ENCODE results near the gene SLC37A3. TPM values are rescaled to one million over a fixed set of nuclear protein-coding genes. Genes with fewer than 3 reads are reported as not detected.
"Not testable (repeated sequence)": the region's sequence is repeated elsewhere in the genome, so short reads cannot be mapped to it uniquely, and the experiment has no call there.

The SLC37A3 gene
- total RNA-seq, 2 experiments from 2014 or later: 74.5 to 74.7 TPM

GRCh38 chr7:140320078-140320477 is 78.3 kb downstream of the SLC37A3 start:
- H3K4me1 Mint-ChIP-seq (ENCODE audit: low read depth): peaks cover 35% of the 10 kb centered on the region
- H3K4me3 Mint-ChIP-seq; H3K9me3 Mint-ChIP-seq; DNase-seq; POLR2A ChIA-PET; CTCF ChIA-PET; H3K36me3 Mint-ChIP-seq; H3K27me3 Mint-ChIP-seq; H3K27ac Mint-ChIP-seq; intact Hi-C loops (cut with micrococcal nuclease): not testable (repeated sequence)

GRCh38 chr7:140317999-140318398 is 80.3 kb downstream of the SLC37A3 start:
- H3K4me1 Mint-ChIP-seq (ENCODE audit: low read depth): peaks cover 35% of the 10 kb centered on the region
- peaks cover 1% of the 10 kb centered on the region for H3K9me3 Mint-ChIP-seq
- H3K36me3 Mint-ChIP-seq: peaks cover 11% of the 10 kb centered on the region
- intact Hi-C loops (cut with micrococcal nuclease): no loop called here
- ChIA-PET CTCF (interaction anchor here (0.5 kb wide), 1 partner anchor 298 kb away, joined by 3 read pairs; no protein-coding TSS in a partner anchor), POLR2A (interaction anchor here (1.2 kb wide), 1 partner anchor 174 kb away, joined by 3 read pairs; no protein-coding TSS in a partner anchor)
- no peak for DNase-seq
- H3K4me3 Mint-ChIP-seq: no peak overlapping the region
- H3K27ac Mint-ChIP-seq: no peak overlapping the region
- H3K27me3 Mint-ChIP-seq: no peaks in the 10 kb centered on the region

- peaks cover 35% of the 10 kb centered on the region for H3K4me1 Mint-ChIP-seq (ENCODE audit: low read depth)
- intact Hi-C loops (cut with micrococcal nuclease): no loop called here
- H3K9me3 Mint-ChIP-seq: peaks cover 5% of the 10 kb centered on the region
- no peaks in the 10 kb centered on the region for H3K27me3 Mint-ChIP-seq
- peak; percentile 29 for DNase-seq
- peaks cover 15% of the 10 kb centered on the region for H3K36me3 Mint-ChIP-seq
- peak overlapping the region; percentile 1 for H3K27ac Mint-ChIP-seq
- no peak overlapping the region for H3K4me3 Mint-ChIP-seq
- CTCF ChIA-PET: no interaction called here
- POLR2A ChIA-PET: interaction anchor here (1.2 kb wide), 1 partner anchor 173 kb away, joined by 3 read pairs; no protein-coding TSS in a partner anchor
These were observed 80.7 kb downstream of the SLC37A3 start for GRCh38 chr7:140317597-140317996.

GRCh38 chr7:140316165-140316661 is 82.1 kb downstream of the SLC37A3 start:
- intact Hi-C loops (cut with micrococcal nuclease): no loop called here
- ChIA-PET POLR2A (interaction anchor here (1.0 kb wide), 1 partner anchor 63 kb away, joined by 3 read pairs; no protein-coding TSS in a partner anchor), CTCF (interaction anchor here (1.4 kb wide), 1 partner anchor 11 kb away, joined by 3 read pairs; no protein-coding TSS in a partner anchor)
- DNase-seq: peak; percentile 57
- Mint-ChIP-seq H3K9me3 (peaks cover 16% of the 10 kb centered on the region), H3K36me3 (peaks cover 23% of the 10 kb centered on the region), H3K4me1 (ENCODE audit: low read depth) (peaks cover 35% of the 10 kb centered on the region), H3K27ac (peak overlapping the region; percentile 52), H3K27me3 (no peaks in the 10 kb centered on the region), H3K4me3 (no peak overlapping the region)

GRCh38 chr7:140315498-140316164 is 82.7 kb downstream of the SLC37A3 start:
- intact Hi-C loops (cut with micrococcal nuclease): no loop called here
- H3K27ac Mint-ChIP-seq: no peak overlapping the region
- peaks cover 23% of the 10 kb centered on the region for H3K36me3 Mint-ChIP-seq
- ChIA-PET POLR2A (interaction anchor here (1.0 kb wide), 1 partner anchor 63 kb away, joined by 3 read pairs; no protein-coding TSS in a partner anchor), CTCF (interaction anchor here (1.4 kb wide), 1 partner anchor 10 kb away, joined by 3 read pairs; no protein-coding TSS in a partner anchor)
- DNase-seq: no peak
- H3K4me1 Mint-ChIP-seq (ENCODE audit: low read depth): peaks cover 35% of the 10 kb centered on the region
- no peak overlapping the region for H3K4me3 Mint-ChIP-seq
- peaks cover 16% of the 10 kb centered on the region for H3K9me3 Mint-ChIP-seq
- no peaks in the 10 kb centered on the region for H3K27me3 Mint-ChIP-seq

- Mint-ChIP-seq H3K9me3 (peaks cover 16% of the 10 kb centered on the region), H3K27me3 (no peaks in the 10 kb centered on the region), H3K4me1 (ENCODE audit: low read depth) (peaks cover 33% of the 10 kb centered on the region), H3K4me3 (no peak overlapping the region), H3K27ac (no peak overlapping the region), H3K36me3 (peaks cover 23% of the 10 kb centered on the region)
- DNase-seq: no peak
- ChIA-PET CTCF (interaction anchor here (1.4 kb wide), 1 partner anchor 10 kb away, joined by 3 read pairs; no protein-coding TSS in a partner anchor), POLR2A (no interaction called here)
- intact Hi-C loops (cut with micrococcal nuclease): no loop called here
These were observed 83.5 kb downstream of the SLC37A3 start for GRCh38 chr7:140314573-140315480.

- DNase-seq: no peak
- ChIA-PET POLR2A (no interaction called here), CTCF (no interaction called here)
- no peaks in the 10 kb centered on the region for H3K27me3 Mint-ChIP-seq
- H3K27ac Mint-ChIP-seq: no peak overlapping the region
- intact Hi-C loops (cut with micrococcal nuclease): no loop called here
- no peak overlapping the region for H3K4me3 Mint-ChIP-seq
- H3K36me3 Mint-ChIP-seq: peaks cover 16% of the 10 kb centered on the region
- H3K9me3 Mint-ChIP-seq: peaks cover 16% of the 10 kb centered on the region
- peaks cover 16% of the 10 kb centered on the region for H3K4me1 Mint-ChIP-seq (ENCODE audit: low read depth)
These were observed 86.0 kb downstream of the SLC37A3 start for GRCh38 chr7:140312141-140312846.

- H3K27me3 Mint-ChIP-seq; DNase-seq; H3K27ac Mint-ChIP-seq; H3K4me3 Mint-ChIP-seq; H3K4me1 Mint-ChIP-seq (ENCODE audit: low read depth); POLR2A ChIA-PET; intact Hi-C loops (cut with micrococcal nuclease); CTCF ChIA-PET: not testable (repeated sequence)
- H3K36me3 Mint-ChIP-seq: peaks cover 13% of the 10 kb centered on the region
- H3K9me3 Mint-ChIP-seq: peaks cover 16% of the 10 kb centered on the region
These were observed 87.2 kb downstream of the SLC37A3 start for GRCh38 chr7:140311128-140311527.

- ChIA-PET CTCF (no interaction called here), POLR2A (no interaction called here)
- H3K27ac Mint-ChIP-seq: no peak overlapping the region
- no peak overlapping the region for H3K4me3 Mint-ChIP-seq
- H3K4me1 Mint-ChIP-seq (ENCODE audit: low read depth): peaks cover under 1% of the 10 kb centered on the region
- intact Hi-C loops (cut with micrococcal nuclease): no loop called here
- DNase-seq: no peak
- H3K9me3 Mint-ChIP-seq: peaks cover 16% of the 10 kb centered on the region
- H3K36me3 Mint-ChIP-seq: peaks cover 13% of the 10 kb centered on the region
- no peaks in the 10 kb centered on the region for H3K27me3 Mint-ChIP-seq
These were observed 87.9 kb downstream of the SLC37A3 start for GRCh38 chr7:140310337-140311002.

- no peak overlapping the region for H3K4me3 Mint-ChIP-seq
- H3K36me3 Mint-ChIP-seq: peaks cover 12% of the 10 kb centered on the region
- no peak for DNase-seq
- CTCF ChIA-PET: no interaction called here
- no peak overlapping the region for H3K27ac Mint-ChIP-seq
- intact Hi-C loops (cut with micrococcal nuclease): no loop called here
- peaks cover 16% of the 10 kb centered on the region for H3K9me3 Mint-ChIP-seq
- POLR2A ChIA-PET: no interaction called here
- H3K4me1 Mint-ChIP-seq (ENCODE audit: low read depth): peaks cover 15% of the 10 kb centered on the region
- H3K27me3 Mint-ChIP-seq: no peaks in the 10 kb centered on the region
These were observed 90.3 kb downstream of the SLC37A3 start for GRCh38 chr7:140308060-140308459.

- Mint-ChIP-seq H3K27me3 (no peaks in the 10 kb centered on the region), H3K4me1 (ENCODE audit: low read depth) (peaks cover 16% of the 10 kb centered on the region), H3K36me3 (no peaks in the 10 kb centered on the region), H3K27ac (peak overlapping the region; percentile 88), H3K9me3 (no peaks in the 10 kb centered on the region), H3K4me3 (no peak overlapping the region)
- DNase-seq: peak; percentile 62
- ChIA-PET POLR2A (interaction anchor here (0.9 to 1.6 kb wide), 3 partner anchors 50 to 91 kb away, joined by 3 to 6 read pairs (median 3); no protein-coding TSS in a partner anchor), CTCF (interaction anchor here (0.7 to 1.9 kb wide), 16 partner anchors 10 to 284 kb away, joined by 3 to 9 read pairs (median 3); no protein-coding TSS in a partner anchor)
- intact Hi-C loops (cut with micrococcal nuclease): loop anchor here (1.0 to 5.0 kb wide), 3 partner anchors 42 to 129 kb away; no protein-coding TSS in a partner anchor
These were observed 94.0 kb downstream of the SLC37A3 start for GRCh38 chr7:140304191-140304799.
